OCI-LY3 (cell line): ENCODE data around the gene CACNA2D3.

Experiments
- CTCF ChIP-seq: fragments of 200-600, 300-600 bp; sonication (generic); IDR thresholded peaks from 2 replicates; pipeline ENCODE4 v1.5.1; 2014; ENCODE audit warnings: antibody characterized with exemption, low read length, low read depth
- EZH2phosphoT487 ChIP-seq: fragments of 200-600 bp; shearing (Covaris generic); IDR thresholded peaks from 2 replicates; pipeline ENCODE4 v1.6.1; 2018; ENCODE audit warnings: antibody characterized with exemption, mixed run types, low read depth

- TF ChIP-seq CTCF (no peak), EZH2phosphoT487 (no peak)
Observed at GRCh38 chr3:54861248-54862067, 739.1 kb downstream of the CACNA2D3 start.
